Mesothelial cell of epicardium (in vitro differentiated cells): ENCODE measurements around the gene PACS1. TPM values are rescaled to one million over a fixed set of nuclear protein-coding genes. Genes with fewer than 3 reads are reported as not detected.

Experiments used
- DNase-seq, 2 experiments: peaks; one replicate each; pipeline ENCODE4 v3.0.0; 2021; ENCODE audit warnings: low spot score in 2 of 2; ENCODE audit not compliant: unreplicated experiment in 2 of 2
- H3K27ac Mint-ChIP-seq: 2 replicates; pipeline ENCODE4 v1.8.0; 2021; ENCODE audit warnings: mixed read lengths
- H3K27me3 Mint-ChIP-seq: 2 replicates; pipeline ENCODE4 v1.8.0; 2021; ENCODE audit warnings: low read depth, mixed read lengths
- H3K36me3 Mint-ChIP-seq: 2 replicates; pipeline ENCODE4 v1.8.0; 2021; ENCODE audit warnings: mixed read lengths
- H3K4me1 Mint-ChIP-seq: 2 replicates; pipeline ENCODE4 v1.8.0; 2021; ENCODE audit warnings: mixed read lengths
- H3K4me3 Mint-ChIP-seq: 2 replicates; pipeline ENCODE4 v1.8.0; 2021; ENCODE audit warnings: mild to moderate bottlenecking, moderate library complexity, mixed read lengths
- H3K9me3 Mint-ChIP-seq: 2 replicates; pipeline ENCODE4 v1.8.0; 2021; ENCODE audit warnings: mixed read lengths
- total RNA-seq: library from RNA; stranded (reverse); gene quantifications from 3 replicates; pipeline ENCODE4 v1.2.1, GENCODE V29; 2021
- TF ChIP-seq, protein P1 (sequence below): fragments of 200-600 bp; sonication (generic); IDR thresholded peaks from one replicate; pipeline ENCODE4 v1.5.0; 2021; ENCODE audit warnings: antibody characterized with exemption; ENCODE audit not compliant: unreplicated experiment

The PACS1 gene
- total RNA-seq, 1 donor from 2014 or later = 87.0 TPM

- peak overlapping the region; percentile 99 for H3K4me3 Mint-ChIP-seq
- TF ChIP-seq, protein P1, sequence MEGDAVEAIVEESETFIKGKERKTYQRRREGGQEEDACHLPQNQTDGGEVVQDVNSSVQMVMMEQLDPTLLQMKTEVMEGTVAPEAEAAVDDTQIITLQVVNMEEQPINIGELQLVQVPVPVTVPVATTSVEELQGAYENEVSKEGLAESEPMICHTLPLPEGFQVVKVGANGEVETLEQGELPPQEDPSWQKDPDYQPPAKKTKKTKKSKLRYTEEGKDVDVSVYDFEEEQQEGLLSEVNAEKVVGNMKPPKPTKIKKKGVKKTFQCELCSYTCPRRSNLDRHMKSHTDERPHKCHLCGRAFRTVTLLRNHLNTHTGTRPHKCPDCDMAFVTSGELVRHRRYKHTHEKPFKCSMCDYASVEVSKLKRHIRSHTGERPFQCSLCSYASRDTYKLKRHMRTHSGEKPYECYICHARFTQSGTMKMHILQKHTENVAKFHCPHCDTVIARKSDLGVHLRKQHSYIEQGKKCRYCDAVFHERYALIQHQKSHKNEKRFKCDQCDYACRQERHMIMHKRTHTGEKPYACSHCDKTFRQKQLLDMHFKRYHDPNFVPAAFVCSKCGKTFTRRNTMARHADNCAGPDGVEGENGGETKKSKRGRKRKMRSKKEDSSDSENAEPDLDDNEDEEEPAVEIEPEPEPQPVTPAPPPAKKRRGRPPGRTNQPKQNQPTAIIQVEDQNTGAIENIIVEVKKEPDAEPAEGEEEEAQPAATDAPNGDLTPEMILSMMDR = no peak
- peak overlapping the region; percentile 100 for H3K27ac Mint-ChIP-seq
- H3K4me1 Mint-ChIP-seq = peaks cover 46% of the 10 kb centered on the region
- DNase-seq = no peak
- no peaks in the 10 kb centered on the region for H3K9me3 Mint-ChIP-seq
- peaks cover 13% of the 10 kb centered on the region for H3K36me3 Mint-ChIP-seq
- peaks cover 4% of the 10 kb centered on the region for H3K27me3 Mint-ChIP-seq
Observed at GRCh38 chr11:66052664-66052982, 17.4 kb upstream of the PACS1 start.

- peaks cover 29% of the 10 kb centered on the region for H3K4me1 Mint-ChIP-seq
- peaks cover 26% of the 10 kb centered on the region for H3K36me3 Mint-ChIP-seq
- TF ChIP-seq, protein P1 = no peak
- H3K4me3 Mint-ChIP-seq = no peak overlapping the region
- no peak for DNase-seq
- no peak overlapping the region for H3K27ac Mint-ChIP-seq
- no peaks in the 10 kb centered on the region for H3K9me3 Mint-ChIP-seq
- no peaks in the 10 kb centered on the region for H3K27me3 Mint-ChIP-seq
Observed at GRCh38 chr11:66055021-66055420, 15.1 kb upstream of the PACS1 start.

GRCh38 chr11:66056501-66056900, 13.6 kb upstream of the PACS1 start:
- DNase-seq = no peak
- no peaks in the 10 kb centered on the region for H3K9me3 Mint-ChIP-seq
- no peak overlapping the region for H3K4me3 Mint-ChIP-seq

DNA sequence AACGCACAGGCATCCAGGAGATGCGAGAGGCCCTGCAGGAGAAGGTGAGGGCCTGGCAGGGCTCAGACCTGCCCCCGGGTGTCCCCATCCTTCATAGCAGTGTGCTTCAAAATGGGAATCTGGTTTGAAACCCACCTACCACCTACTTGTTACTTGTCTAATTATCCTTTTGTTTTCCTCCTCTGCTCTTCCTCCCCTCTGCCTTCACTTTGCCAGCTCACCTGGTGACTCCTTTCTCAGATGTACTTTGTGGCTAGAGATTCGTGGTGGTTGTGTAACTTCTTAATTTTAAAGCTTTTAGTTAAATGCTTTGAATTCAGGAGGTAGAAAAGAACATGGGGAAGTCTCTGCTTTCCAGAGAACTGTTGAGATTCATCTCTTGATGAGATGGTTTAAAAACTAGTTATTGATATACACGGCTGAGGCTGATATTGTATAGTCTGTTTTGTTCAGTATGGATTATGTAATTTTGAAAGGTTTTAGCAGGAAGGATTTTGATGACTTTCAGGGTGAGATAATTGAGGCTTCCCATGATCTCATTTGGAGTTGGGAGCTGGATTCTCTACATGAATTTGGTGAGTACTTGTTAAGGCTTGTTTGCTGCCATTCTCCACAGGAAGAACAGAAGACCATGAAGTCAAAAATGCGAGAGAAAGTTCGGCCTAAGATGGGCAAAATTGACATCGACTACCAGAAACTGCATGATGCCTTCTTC, 9.9 kb upstream of the PACS1 start:
- TF ChIP-seq, protein P1 = no peak
- no peak for DNase-seq
- no peaks in the 10 kb centered on the region for H3K27me3 Mint-ChIP-seq
- H3K4me3 Mint-ChIP-seq = no peak overlapping the region
- no peaks in the 10 kb centered on the region for H3K4me1 Mint-ChIP-seq
- H3K9me3 Mint-ChIP-seq = peaks cover 9% of the 10 kb centered on the region
- peaks cover 60% of the 10 kb centered on the region for H3K36me3 Mint-ChIP-seq
- no peak overlapping the region for H3K27ac Mint-ChIP-seq

More at GRCh38 chr11:66056501-66056900, 13.6 kb upstream of the PACS1 start:
- Mint-ChIP-seq H3K4me1 (peaks cover 17% of the 10 kb centered on the region), H3K36me3 (peaks cover 36% of the 10 kb centered on the region), H3K27me3 (no peaks in the 10 kb centered on the region), H3K27ac (no peak overlapping the region)
- TF ChIP-seq, protein P1 = no peak

DNA sequence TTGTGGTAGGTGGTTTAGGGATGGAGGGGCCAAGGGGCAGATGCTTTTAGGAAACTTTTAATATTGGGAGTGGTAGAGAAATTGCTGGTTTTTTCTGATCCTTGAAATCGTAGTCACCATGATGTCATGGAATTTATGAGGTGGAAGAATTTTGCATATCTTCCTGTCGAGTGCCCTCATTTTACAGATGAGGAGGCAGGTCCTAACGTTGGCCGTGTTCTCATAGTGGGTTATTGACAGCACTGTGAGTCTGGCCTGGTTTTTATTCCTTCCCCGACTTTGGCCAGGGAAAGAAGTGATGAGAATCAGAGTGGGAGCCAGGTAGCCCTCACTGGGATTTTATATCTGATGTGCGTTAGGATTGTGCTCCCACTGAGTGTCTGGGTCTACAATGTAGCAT, 8.8 kb upstream of the PACS1 start:
- no peaks in the 10 kb centered on the region for H3K27me3 Mint-ChIP-seq
- TF ChIP-seq, protein P1 = no peak
- H3K4me3 Mint-ChIP-seq = no peak overlapping the region
- H3K4me1 Mint-ChIP-seq = no peaks in the 10 kb centered on the region
- no peak for DNase-seq
- H3K9me3 Mint-ChIP-seq = peaks cover 12% of the 10 kb centered on the region
- H3K36me3 Mint-ChIP-seq = peaks cover 63% of the 10 kb centered on the region
- no peak overlapping the region for H3K27ac Mint-ChIP-seq
